ENCODE data around the gene DNASE1L2.
"Not testable (repeated sequence)": the region's sequence is repeated elsewhere in the genome, so short reads cannot be mapped to it uniquely, and the experiment has no call there.

Gene DNASE1L2

GRCh38 chr16:2196162-2196980 is 39.9 kb upstream of the DNASE1L2 start, which contains the start of gene CASKIN1:
CASKIN1 (minus strand) TSS chr16:2196605; CDS start chr16:2196432, 173 bp downstream.
- DNase-seq (ENCODE audit: low read depth in 1 of 2, low spot score in 1 of 2): peak; percentile 32 to 51
- in situ Hi-C loops (cut with HindIII; ENCODE audit: low pct_unique_long_range_greater_than_20kb, low sequenced_read_pairs): no loop called here
- TF ChIP-seq JUND (IDR thresholded peaks at IDR 0.05; ENCODE audit: low read depth): no peak

GRCh38 chr16:2196981-2197511 is 39.2 kb upstream of the DNASE1L2 start:
- TF ChIP-seq JUND (IDR thresholded peaks at IDR 0.05; ENCODE audit: low read depth): no peak
- in situ Hi-C loops (cut with HindIII; ENCODE audit: low pct_unique_long_range_greater_than_20kb, low sequenced_read_pairs): no loop called here
- no peak for DNase-seq (ENCODE audit: low read depth in 1 of 2, low spot score in 1 of 2)

- TF ChIP-seq JUND (IDR thresholded peaks at IDR 0.05; ENCODE audit: low read depth): no peak
- DNase-seq (ENCODE audit: low read depth in 1 of 2, low spot score in 1 of 2): no peak
- in situ Hi-C loops (cut with HindIII; ENCODE audit: low pct_unique_long_range_greater_than_20kb, low sequenced_read_pairs): no loop called here
These were observed 38.5 kb upstream of the DNASE1L2 start for GRCh38 chr16:2197765-2198164.

GRCh38 chr16:2198283-2198682 is 38.0 kb upstream of the DNASE1L2 start:
- in situ Hi-C loops (cut with HindIII; ENCODE audit: low pct_unique_long_range_greater_than_20kb, low sequenced_read_pairs): no loop called here
- no peak for DNase-seq (ENCODE audit: low read depth in 1 of 2, low spot score in 1 of 2)
- no peak for TF ChIP-seq JUND (IDR thresholded peaks at IDR 0.05; ENCODE audit: low read depth)

- in situ Hi-C loops (cut with HindIII; ENCODE audit: low pct_unique_long_range_greater_than_20kb, low sequenced_read_pairs): no loop called here
- TF ChIP-seq JUND (IDR thresholded peaks at IDR 0.05; ENCODE audit: low read depth): no peak
- no peak for DNase-seq (ENCODE audit: low read depth in 1 of 2, low spot score in 1 of 2)
These were observed 37.1 kb upstream of the DNASE1L2 start for GRCh38 chr16:2199095-2199494.

GRCh38 chr16:2199621-2200139 is 36.6 kb upstream of the DNASE1L2 start:
- no peak for TF ChIP-seq JUND (IDR thresholded peaks at IDR 0.05; ENCODE audit: low read depth)
- in situ Hi-C loops (cut with HindIII; ENCODE audit: low pct_unique_long_range_greater_than_20kb, low sequenced_read_pairs): no loop called here
- DNase-seq (ENCODE audit: low read depth in 1 of 2, low spot score in 1 of 2): no peak

- no peak for TF ChIP-seq JUND (IDR thresholded peaks at IDR 0.05; ENCODE audit: low read depth)
- in situ Hi-C loops (cut with HindIII; ENCODE audit: low pct_unique_long_range_greater_than_20kb, low sequenced_read_pairs): no loop called here
- DNase-seq (ENCODE audit: low read depth in 1 of 2, low spot score in 1 of 2): no peak
These were observed 35.9 kb upstream of the DNASE1L2 start for GRCh38 chr16:2200313-2200712.

GRCh38 chr16:2203119-2203688 is 33.0 kb upstream of the DNASE1L2 start:
- DNase-seq (ENCODE audit: low read depth in 1 of 2, low spot score in 1 of 2); in situ Hi-C loops (cut with HindIII; ENCODE audit: low pct_unique_long_range_greater_than_20kb, low sequenced_read_pairs): not testable (repeated sequence)

- in situ Hi-C loops (cut with HindIII; ENCODE audit: low pct_unique_long_range_greater_than_20kb, low sequenced_read_pairs): no loop called here
- DNase-seq (ENCODE audit: low read depth in 1 of 2, low spot score in 1 of 2): no peak
- TF ChIP-seq JUND (IDR thresholded peaks at IDR 0.05; ENCODE audit: low read depth): no peak
These were observed 31.7 kb upstream of the DNASE1L2 start for GRCh38 chr16:2204416-2205103.

GRCh38 chr16:2205104-2205966 is 30.9 kb upstream of the DNASE1L2 start, which contains the start of gene MLST8:
MLST8 (plus strand) TSS chr16:2205454; CDS start chr16:2206086, 632 bp downstream.
- in situ Hi-C loops (cut with HindIII; ENCODE audit: low pct_unique_long_range_greater_than_20kb, low sequenced_read_pairs): no loop called here
- DNase-seq (ENCODE audit: low read depth in 1 of 2, low spot score in 1 of 2): peak; percentile 92 to 98
- TF ChIP-seq JUND (IDR thresholded peaks at IDR 0.05; ENCODE audit: low read depth): no peak

GRCh38 chr16:2205967-2206313 is 30.3 kb upstream of the DNASE1L2 start:
- no peak for DNase-seq (ENCODE audit: low read depth in 1 of 2, low spot score in 1 of 2)
- in situ Hi-C loops (cut with HindIII; ENCODE audit: low pct_unique_long_range_greater_than_20kb, low sequenced_read_pairs): no loop called here
- no peak for TF ChIP-seq JUND (IDR thresholded peaks at IDR 0.05; ENCODE audit: low read depth)

- TF ChIP-seq JUND (IDR thresholded peaks at IDR 0.05; ENCODE audit: low read depth): no peak
- in situ Hi-C loops (cut with HindIII; ENCODE audit: low pct_unique_long_range_greater_than_20kb, low sequenced_read_pairs): no loop called here
These were observed 29.8 kb upstream of the DNASE1L2 start for GRCh38 chr16:2206420-2206779.

More at GRCh38 chr16:2206420-2206779, 29.8 kb upstream of the DNASE1L2 start:
- DNase-seq (ENCODE audit: low read depth in 1 of 2, low spot score in 1 of 2): no peak

Measured in T47D (cell line).